IMR-90 (cell line): Measurements from ENCODE around the gene FIBCD1. TPM values are rescaled to one million over a fixed set of nuclear protein-coding genes. Genes with fewer than 3 reads are reported as not detected.

Experiments
- ATAC-seq: fragments of 200-7000 bp; cut with Tn5 transposase; 2 replicates; pipeline ENCODE4 v1.9.1; 2020; ENCODE audit warnings: low read depth, mild to moderate bottlenecking, moderate library complexity
- BruUV-seq: library from RNA; stranded (reverse); fragments of 400-500 nt; replicated peaks from 2 replicates; lab custom pipeline; 2021; lab: Mats Ljungman, UMichigan
- CTCF ChIA-PET: fragments of 300-600 bp; formaldehyde crosslinking; extraction: SDS; loops from one replicate; lab custom pipeline; 2021; ENCODE audit warnings: antibody characterized with exemption; lab: Yijun Ruan, JAX
- POLR2A ChIA-PET: fragments of 300-600 bp; sonication (Branson Sonifier 250); formaldehyde crosslinking; loops from one replicate; lab custom pipeline; 2022; ENCODE audit warnings: antibody characterized with exemption; ENCODE audit not compliant: unreplicated experiment; lab: Charles Lee
- DNase-seq: peaks from one replicate; pipeline ENCODE4 v3.0.0; 2013
- H2AFZ ChIP-seq: replicated peaks from 2 replicates; pipeline ENCODE3; 2013; ENCODE audit warnings: low read length, mild to moderate bottlenecking; ENCODE audit not compliant: poor library complexity
- H2AK5ac ChIP-seq: 2 replicates; pipeline ENCODE4 v1.6.1; 2013; ENCODE audit warnings: low read depth, low read length, inconsistent platforms
- H2AK9ac ChIP-seq: replicated peaks from 2 replicates; pipeline ENCODE3; 2013; ENCODE audit warnings: mild to moderate bottlenecking, low read depth, low read length, moderate library complexity; ENCODE audit not compliant: poor library complexity
- H2BK120ac ChIP-seq: 2 replicates; pipeline ENCODE4 v1.6.1; 2013; ENCODE audit warnings: low read depth, low read length, inconsistent platforms
- H2BK15ac ChIP-seq: 3 replicates; pipeline ENCODE4 v1.6.1; 2013; ENCODE audit warnings: low read depth, low read length, inconsistent platforms
- H2BK20ac ChIP-seq: 2 replicates; pipeline ENCODE4 v1.6.1; 2013; ENCODE audit warnings: low read depth, mild to moderate bottlenecking, inconsistent platforms, low read length, moderate library complexity
- H2BK5ac ChIP-seq: 2 replicates; pipeline ENCODE4 v1.6.1; 2013; ENCODE audit warnings: mild to moderate bottlenecking, low read depth, low read length, inconsistent platforms; ENCODE audit not compliant: poor library complexity, severe bottlenecking
- H3K14ac ChIP-seq: replicated peaks from 2 replicates; pipeline ENCODE4 v1.6.1; 2013; ENCODE audit warnings: low read depth, low read length, inconsistent platforms
- H3K18ac ChIP-seq: 2 replicates; pipeline ENCODE4 v1.6.1; 2013; ENCODE audit warnings: low read depth, low read length, control low read depth
- H3K23ac ChIP-seq: 2 replicates; pipeline ENCODE4 v1.6.1; 2013; ENCODE audit warnings: low read depth, low read length, inconsistent platforms
- H3K27ac ChIP-seq: 2 replicates; pipeline ENCODE4 v1.5.1; 2013; ENCODE audit warnings: mild to moderate bottlenecking, control low read depth, low read length; ENCODE audit not compliant: insufficient read depth
- H3K27me3 ChIP-seq: 2 replicates; pipeline ENCODE4 v1.6.1; 2013; ENCODE audit warnings: low read length; ENCODE audit not compliant: control insufficient read depth, insufficient read depth
- H3K36me3 ChIP-seq: 2 replicates; pipeline ENCODE4 v1.6.1; 2013; ENCODE audit warnings: low read length, mixed read lengths; ENCODE audit not compliant: control insufficient read depth, insufficient read depth
- H3K4ac ChIP-seq: 2 replicates; pipeline ENCODE4 v1.6.1; 2013; ENCODE audit warnings: low read depth, low read length, inconsistent platforms
- H3K4me1 ChIP-seq: 2 replicates; pipeline ENCODE4 v1.6.1; 2013; ENCODE audit warnings: low read length, mixed read lengths; ENCODE audit not compliant: control insufficient read depth, insufficient read depth
- H3K4me2 ChIP-seq: 2 replicates; pipeline ENCODE4 v1.6.1; 2013; ENCODE audit warnings: low read depth, mild to moderate bottlenecking, control low read depth, low read length, moderate library complexity
- H3K4me3 ChIP-seq: 2 replicates; pipeline ENCODE4 v1.5.1; 2013; ENCODE audit warnings: low read depth, mild to moderate bottlenecking, control low read depth, low read length, moderate library complexity; ENCODE audit not compliant: insufficient read depth
- H3K56ac ChIP-seq: 2 replicates; pipeline ENCODE4 v1.6.1; 2013; ENCODE audit warnings: low read length, inconsistent platforms; ENCODE audit not compliant: insufficient read depth; ENCODE audit errors: extremely low read depth
- H3K79me1 ChIP-seq, 2 experiments: 2 replicates each; pipeline ENCODE4 v1.6.1; 2013; ENCODE audit warnings: low read length in 2 of 2, inconsistent platforms in 1 of 2, low read depth in 1 of 2
- H3K9ac ChIP-seq: 2 replicates; pipeline ENCODE4 v1.6.1; 2013; ENCODE audit warnings: low read depth, low read length, control low read depth
- H3K9me1 ChIP-seq: 2 replicates; pipeline ENCODE4 v1.6.1; 2013; ENCODE audit warnings: low read length, inconsistent platforms; ENCODE audit not compliant: insufficient read depth
- H3K9me3 ChIP-seq: 2 replicates; pipeline ENCODE4 v1.6.1; 2013; ENCODE audit warnings: low read length; ENCODE audit not compliant: control insufficient read depth, insufficient read depth
- H4K20me1 ChIP-seq: 2 replicates; pipeline ENCODE4 v1.6.1; 2013; ENCODE audit warnings: low read length, inconsistent platforms; ENCODE audit not compliant: insufficient read depth
- H4K5ac ChIP-seq: 2 replicates; pipeline ENCODE4 v1.6.1; 2013; ENCODE audit warnings: mild to moderate bottlenecking, low read depth, low read length, control low read depth
- H4K8ac ChIP-seq, 2 experiments: 2 replicates each; pipeline ENCODE4 v1.6.1; 2013; ENCODE audit warnings: low read depth in 2 of 2, low read length in 2 of 2, control low read depth in 1 of 2, inconsistent platforms in 1 of 2
- H4K91ac ChIP-seq: 2 replicates; pipeline ENCODE4 v1.6.1; 2013; ENCODE audit warnings: low read depth, low read length, inconsistent platforms; ENCODE audit not compliant: insufficient read depth
- BHLHE40 ChIP-seq: fragments of 150-350 bp; IDR thresholded peaks from 2 replicates; pipeline ENCODE4 v1.6.1; 2016; ENCODE audit warnings: mild to moderate bottlenecking, low read depth, low read length
- CEBPB ChIP-seq: IDR thresholded peaks from 2 replicates; pipeline ENCODE4 v1.6.1; 2012; ENCODE audit warnings: low read depth, low read length, improper control_type of control experiment
- ELK1 ChIP-seq: fragments of 150-350 bp; IDR thresholded peaks from 2 replicates; pipeline ENCODE4 v1.6.1; 2016; ENCODE audit warnings: low read depth, mild to moderate bottlenecking, low read length, moderate library complexity, borderline replicate concordance
- FOS ChIP-seq: fragments of 150-350 bp; IDR thresholded peaks from 2 replicates; pipeline ENCODE4 v1.6.1; 2016; ENCODE audit warnings: low read depth, low read length
- MAFK ChIP-seq: IDR thresholded peaks from 2 replicates; pipeline ENCODE4 v1.6.1; 2012; ENCODE audit warnings: low read depth, low read length, improper control_type of control experiment
- MAZ ChIP-seq: IDR thresholded peaks from 2 replicates; pipeline ENCODE4 v1.6.1; 2012; ENCODE audit warnings: low read depth, mild to moderate bottlenecking, low read length, improper control_type of control experiment, moderate library complexity, borderline replicate concordance
- MXI1 ChIP-seq: IDR thresholded peaks from 2 replicates; pipeline ENCODE4 v1.6.1; 2012; ENCODE audit warnings: low read depth, mild to moderate bottlenecking, low read length, moderate library complexity, borderline replicate concordance
- RCOR1 ChIP-seq: IDR thresholded peaks from 2 replicates; pipeline ENCODE4 v1.6.1; 2012; ENCODE audit warnings: mild to moderate bottlenecking, low read length, improper control_type of control experiment; ENCODE audit not compliant: insufficient replicate concordance
- RFX5 ChIP-seq: IDR thresholded peaks from 2 replicates; pipeline ENCODE4 v1.8.0; 2012; ENCODE audit warnings: low read depth, mild to moderate bottlenecking, low read length, moderate library complexity
- SMC3 ChIP-seq: fragments of 150-350 bp; IDR thresholded peaks from 2 replicates; pipeline ENCODE4 v1.6.1; 2016; ENCODE audit warnings: low read depth, mild to moderate bottlenecking, antibody characterized with exemption, low read length, moderate library complexity
- WGBS, 2 experiments: methylation state at CpG; one replicate each; pipeline versions ENCODE4 v1.1.5 to v1.1.7; 2013; ENCODE audit warnings: missing lambda C conversion rate in 2 of 2; ENCODE audit not compliant: insufficient read length in 1 of 2; ENCODE audit errors: extremely low coverage in 2 of 2; 5-methylcytosine and 5-hydroxymethylcytosine counted together
- dilution Hi-C: fragments of 300-500 bp; cut with HindIII; formaldehyde crosslinking; loops from one replicate; pipeline ENCODE4 v1.14.3; 2018; ENCODE audit warnings: low sequenced_read_pairs; ENCODE audit not compliant: unreplicated experiment
- in situ Hi-C: fragments of 300-500 bp; cut with MboI; formaldehyde crosslinking; loops from 3 replicates; pipeline ENCODE4 v1.14.3; 2019; ENCODE audit warnings: low sequenced_read_pairs, inconsistent platforms, mixed read lengths
- intact Hi-C: fragments of 100-400 bp; cut with micrococcal nuclease; formaldehyde crosslinking; loops from 2 replicates; pipeline ENCODE4 v1.10.0; 2022
- polyA plus RNA-seq, 3 experiments: library from polyadenylated mRNA; depleted of rRNA; stranded (reverse); fragments of >200 nt; gene quantifications; 2 replicates each; pipeline ENCODE4 v1.2.3, GENCODE V29; 2012; ENCODE audit warnings: low replicate concordance in 1 of 3
- total RNA-seq: library from RNA; depleted of rRNA; stranded (reverse); fragments of >200 nt; gene quantifications from 2 replicates; pipeline ENCODE4 v1.2.3, GENCODE V29; 2012
- TF ChIP-seq, protein P1 (sequence below): fragments of 150-350 bp; IDR thresholded peaks from 2 replicates; pipeline ENCODE4 v1.6.1; 2017; ENCODE audit warnings: mild to moderate bottlenecking, antibody characterized with exemption, low read length, low read depth
- TF ChIP-seq, protein P2 (sequence below): conservative IDR thresholded peaks from 2 replicates; pipeline ENCODE4 v1.5.1; 2012; ENCODE audit warnings: mild to moderate bottlenecking, low read depth, low read length, improper control_type of control experiment

FIBCD1 gene
- total and polyA plus RNA-seq, 2 of the 4 experiments (the other 2 are of a cell fraction), result 1.1 to 10.1 TPM

- Histone ChIP-seq H2BK20ac (no peak overlapping the region), H4K91ac (no peak overlapping the region), H3K14ac (no peak overlapping the region), H3K27me3 (no peaks in the 10 kb centered on the region), H2BK5ac (no peak overlapping the region), H3K18ac (no peak overlapping the region), H2AK9ac (no peak overlapping the region), H3K27ac (no peak overlapping the region), H2BK15ac (no peak overlapping the region), H3K9me1 (no peaks in the 10 kb centered on the region), H3K4me2 (no peak overlapping the region), H3K56ac (no peak overlapping the region), H3K4ac (no peak overlapping the region), H4K8ac (no peak overlapping the region), H3K9ac (no peak overlapping the region), H4K5ac (no peak overlapping the region), H2AK5ac (no peak overlapping the region), H3K36me3 (no peaks in the 10 kb centered on the region), H3K79me1 (no peaks in the 10 kb centered on the region), H4K20me1 (no peaks in the 10 kb centered on the region), H2AFZ (no peak overlapping the region), H3K9me3 (no peaks in the 10 kb centered on the region), H3K4me3 (no peak overlapping the region), H2BK120ac (no peak overlapping the region), H3K4me1 (peaks cover 6% of the 10 kb centered on the region), H3K23ac (no peak overlapping the region)
- ChIA-PET POLR2A (no interaction called here), CTCF (interaction anchor here (1.6 kb wide), 1 partner anchor 10 kb away, joined by 4 read pairs; no protein-coding TSS in a partner anchor)
- no peak for TF ChIP-seq MAZ
- no peak for TF ChIP-seq RFX5
- TF ChIP-seq, protein P1, sequence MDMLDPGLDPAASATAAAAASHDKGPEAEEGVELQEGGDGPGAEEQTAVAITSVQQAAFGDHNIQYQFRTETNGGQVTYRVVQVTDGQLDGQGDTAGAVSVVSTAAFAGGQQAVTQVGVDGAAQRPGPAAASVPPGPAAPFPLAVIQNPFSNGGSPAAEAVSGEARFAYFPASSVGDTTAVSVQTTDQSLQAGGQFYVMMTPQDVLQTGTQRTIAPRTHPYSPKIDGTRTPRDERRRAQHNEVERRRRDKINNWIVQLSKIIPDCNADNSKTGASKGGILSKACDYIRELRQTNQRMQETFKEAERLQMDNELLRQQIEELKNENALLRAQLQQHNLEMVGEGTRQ, result no peak
- TF ChIP-seq ELK1, result no peak
- TF ChIP-seq MXI1, result no peak
- no peak for TF ChIP-seq RCOR1
- no peak for TF ChIP-seq FOS
- no peak for TF ChIP-seq SMC3
- TF ChIP-seq, protein P2, sequence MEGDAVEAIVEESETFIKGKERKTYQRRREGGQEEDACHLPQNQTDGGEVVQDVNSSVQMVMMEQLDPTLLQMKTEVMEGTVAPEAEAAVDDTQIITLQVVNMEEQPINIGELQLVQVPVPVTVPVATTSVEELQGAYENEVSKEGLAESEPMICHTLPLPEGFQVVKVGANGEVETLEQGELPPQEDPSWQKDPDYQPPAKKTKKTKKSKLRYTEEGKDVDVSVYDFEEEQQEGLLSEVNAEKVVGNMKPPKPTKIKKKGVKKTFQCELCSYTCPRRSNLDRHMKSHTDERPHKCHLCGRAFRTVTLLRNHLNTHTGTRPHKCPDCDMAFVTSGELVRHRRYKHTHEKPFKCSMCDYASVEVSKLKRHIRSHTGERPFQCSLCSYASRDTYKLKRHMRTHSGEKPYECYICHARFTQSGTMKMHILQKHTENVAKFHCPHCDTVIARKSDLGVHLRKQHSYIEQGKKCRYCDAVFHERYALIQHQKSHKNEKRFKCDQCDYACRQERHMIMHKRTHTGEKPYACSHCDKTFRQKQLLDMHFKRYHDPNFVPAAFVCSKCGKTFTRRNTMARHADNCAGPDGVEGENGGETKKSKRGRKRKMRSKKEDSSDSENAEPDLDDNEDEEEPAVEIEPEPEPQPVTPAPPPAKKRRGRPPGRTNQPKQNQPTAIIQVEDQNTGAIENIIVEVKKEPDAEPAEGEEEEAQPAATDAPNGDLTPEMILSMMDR, result no peak
- no peak for TF ChIP-seq MAFK
- TF ChIP-seq CEBPB, result no peak
- TF ChIP-seq BHLHE40, result no peak
- dilution Hi-C loops (no loop called here), in situ Hi-C loops (no loop called here), intact Hi-C loops (no loop called here)
- WGBS, 2 experiments, result 91% methylated on average over 27 of the region's 34 CpGs; no CpG with 5 or more reads in 1 of the 2 experiments
- DNase-seq, result no peak
- BruUV-seq, result no TSS peak
- ATAC-seq, result no peak
These were observed 21.7 kb downstream of the FIBCD1 start for GRCh38 chr9:130917168-130917960.
